Endothelial cell of umbilical vein (primary cell): ENCODE measurements around the gene SLC38A2. TPM values are rescaled to one million over a fixed set of nuclear protein-coding genes. Genes with fewer than 3 reads are reported as not detected.

Experiments
- BruUV-seq: library from RNA; stranded (reverse); fragments of 400-500 nt; replicated peaks from 2 replicates; lab custom pipeline; 2021; lab: Mats Ljungman, UMichigan
- CTCF ChIA-PET: fragments of 300-600, 350-600 bp; sonication (Branson Sonifier 250); formaldehyde crosslinking; loops from one replicate; lab custom pipeline; 2021; ENCODE audit warnings: antibody characterized with exemption, inconsistent platforms; lab: Charles Lee
- POLR2A ChIA-PET: fragments of 300-600, 350-600 bp; sonication (Branson Sonifier 250); formaldehyde crosslinking; loops from one replicate; lab custom pipeline; 2021; ENCODE audit warnings: antibody characterized with exemption, inconsistent platforms; lab: Charles Lee
- DNase-seq: peaks from one replicate; pipeline ENCODE4 v3.0.0-alpha.2; 2011; ENCODE audit warnings: low read depth, low spot score
- FAIRE-seq: peaks from 2 replicates; lab custom pipeline; 2011; peaks lifted over from hg19 to GRCh38; lab: Jason Lieb, UNC
- H2AFZ ChIP-seq: 2 replicates; pipeline ENCODE4 v1.6.0; 2012; ENCODE audit warnings: low read depth, low read length, control low read depth, inconsistent platforms
- H3K27ac ChIP-seq: 2 replicates; pipeline ENCODE4 v1.5.1; 2011; ENCODE audit warnings: low read depth, mild to moderate bottlenecking, control low read depth, low read length, moderate library complexity; ENCODE audit not compliant: insufficient read depth
- H3K27me3 ChIP-seq, 2 experiments: 2 replicates each; pipeline versions ENCODE4 v1.6.0 to v1.6.1; 2011; ENCODE audit warnings: low read length in 2 of 2, mixed read lengths in 1 of 2; ENCODE audit not compliant: control insufficient read depth in 2 of 2, insufficient read depth in 2 of 2
- H3K36me3 ChIP-seq, 2 experiments: 2 replicates in 1 of 2; 3 replicates in 1 of 2; pipeline ENCODE4 v1.5.1; 2011; ENCODE audit warnings: low read length in 2 of 2, mild to moderate bottlenecking in 1 of 2, moderate library complexity in 1 of 2; ENCODE audit not compliant: control insufficient read depth in 2 of 2, insufficient read depth in 2 of 2; ENCODE audit errors: extremely low read depth in 1 of 2
- H3K4me1 ChIP-seq: 3 replicates; pipeline ENCODE4 v1.5.1; 2011; ENCODE audit warnings: mild to moderate bottlenecking, low read length; ENCODE audit not compliant: control insufficient read depth, insufficient read depth; ENCODE audit errors: extremely low read depth
- H3K4me2 ChIP-seq: 2 replicates; pipeline ENCODE4 v1.6.1; 2011; ENCODE audit warnings: low read length, control low read depth, mixed read lengths; ENCODE audit not compliant: insufficient read depth
- H3K4me3 ChIP-seq, 3 experiments: fragments of 200-600 bp in 1 of 3; sonication (generic), shearing (Covaris generic) in 1 of 3; replicated peaks in 1 of 3; 2 replicates each; pipeline ENCODE4 v1.5.1; 2011 to 2016; ENCODE audit warnings: control low read depth in 3 of 3, low read length in 3 of 3, mild to moderate bottlenecking in 2 of 3, inconsistent platforms in 1 of 3, low read depth in 1 of 3, moderate library complexity in 1 of 3; ENCODE audit not compliant: insufficient read depth in 1 of 3
- H3K79me2 ChIP-seq: 2 replicates; pipeline ENCODE4 v1.6.0; 2012; ENCODE audit warnings: low read length, inconsistent platforms; ENCODE audit not compliant: control insufficient read depth, insufficient read depth
- H3K9ac ChIP-seq: replicated peaks from 2 replicates; pipeline ENCODE3; 2011; ENCODE audit warnings: low read length, control low read depth; ENCODE audit not compliant: insufficient read depth; ENCODE audit errors: extremely low read depth
- H3K9me1 ChIP-seq: replicated peaks from 3 replicates; pipeline ENCODE4 v1.6.0; 2011; ENCODE audit warnings: mild to moderate bottlenecking, low read length; ENCODE audit not compliant: control insufficient read depth, insufficient read depth; ENCODE audit errors: extremely low read depth
- H3K9me3 ChIP-seq: replicated peaks from 2 replicates; pipeline ENCODE4 v1.5.1; 2012; ENCODE audit warnings: low read length, inconsistent platforms; ENCODE audit not compliant: control insufficient read depth, insufficient read depth
- H4K20me1 ChIP-seq: replicated peaks from 2 replicates; pipeline ENCODE3; 2011; ENCODE audit warnings: mild to moderate bottlenecking, low read length; ENCODE audit not compliant: control insufficient read depth, insufficient read depth; ENCODE audit errors: extremely low read depth
- CTCF ChIP-seq, 2 donors: IDR thresholded peaks; 1 replicate in 1 of 2; 2 replicates in 1 of 2; pipeline ENCODE4 v1.5.1; 2011; ENCODE audit warnings: low read length in 2 of 2, mild to moderate bottlenecking in 2 of 2, moderate library complexity in 2 of 2, control low read depth in 1 of 2, inconsistent platforms in 1 of 2, low read depth in 1 of 2; ENCODE audit not compliant: insufficient read depth in 1 of 2; ENCODE audit errors: extremely low read depth in 1 of 2
- EZH2 ChIP-seq: IDR thresholded peaks from 2 replicates; pipeline ENCODE4 v1.6.1; 2012; ENCODE audit warnings: borderline replicate concordance, low read depth, mild to moderate bottlenecking, moderate library complexity, low read length, inconsistent platforms; ENCODE audit not compliant: severe bottlenecking
- FOS ChIP-seq: IDR thresholded peaks from 2 replicates; pipeline ENCODE4 v1.6.1; 2011; ENCODE audit warnings: mild to moderate bottlenecking, low read length, moderate library complexity, borderline replicate concordance; ENCODE audit not compliant: insufficient read depth
- GATA2 ChIP-seq: IDR thresholded peaks from 2 replicates; pipeline ENCODE4 v1.7.0; 2011; ENCODE audit warnings: low read depth, mild to moderate bottlenecking, moderate library complexity, mixed read lengths, low read length; ENCODE audit not compliant: insufficient read length, insufficient read depth
- JUN ChIP-seq: IDR thresholded peaks from 2 replicates; pipeline ENCODE4 v1.6.1; 2011; ENCODE audit warnings: borderline replicate concordance, low read depth; ENCODE audit not compliant: insufficient read length, insufficient read depth
- MYC ChIP-seq: IDR thresholded peaks from one replicate; pipeline ENCODE4 v1.6.1; 2011; ENCODE audit warnings: mild to moderate bottlenecking, low read depth, low read length
- POLR2A ChIP-seq: IDR thresholded peaks from 2 replicates; pipeline ENCODE4 v1.6.1; 2012; ENCODE audit warnings: low read depth, mild to moderate bottlenecking, control low read depth, low read length
- POLR2AphosphoS5 ChIP-seq: IDR thresholded peaks from 2 replicates; pipeline ENCODE4 v1.6.1; 2012; ENCODE audit warnings: low read depth, mild to moderate bottlenecking, control low read depth, low read length, moderate library complexity; ENCODE audit not compliant: insufficient read depth
- dilution Hi-C: fragments of 300-500 bp; cut with MboI; formaldehyde crosslinking; loops from one replicate; pipeline ENCODE4 v1.15.0; 2019; ENCODE audit warnings: low sequenced_read_pairs; ENCODE audit not compliant: extremely low pct_ligation_motif_present
- intact Hi-C: fragments of 100-400 bp; cut with micrococcal nuclease; formaldehyde crosslinking; loops from one replicate; pipeline ENCODE4 v1.10.0; 2022
- polyA plus RNA-seq, 4 experiments: library from polyadenylated mRNA; depleted of rRNA in 3 of 4; stranded (reverse) in 3 of 4; unstranded in 1 of 4; fragments of >200 nt; gene quantifications; 2 replicates each; pipeline versions ENCODE4 v1.2.1 to v1.2.3, GENCODE V29; 2011 to 2012; ENCODE audit warnings: missing spikeins in 1 of 4
- total RNA-seq: library from RNA; stranded (reverse); gene quantifications from 2 replicates; pipeline ENCODE4 v1.2.3, GENCODE V29; 2021
- TF ChIP-seq, protein P1 (sequence below): IDR thresholded peaks from 2 replicates; pipeline ENCODE4 v1.6.1; 2011; ENCODE audit not compliant: insufficient read depth, insufficient read length

SLC38A2 gene
- total and polyA plus RNA-seq, 2 donors (not counting 3 experiments of a cell fraction or from before 2014, with no cell fraction given), result 267 to 427 TPM

- no TSS peak for BruUV-seq
- FAIRE-seq (peak; percentile 26), DNase-seq (peak; percentile 66)
- Histone ChIP-seq H3K27ac (no peak overlapping the region), H3K79me2 (no peaks in the 10 kb centered on the region), H4K20me1 (no peaks in the 10 kb centered on the region), H3K9me1 (no peaks in the 10 kb centered on the region), H3K9me3 (no peaks in the 10 kb centered on the region), H3K4me1 (no peaks in the 10 kb centered on the region), H2AFZ (no peak overlapping the region), H3K9ac (no peak overlapping the region), H3K27me3 (no peaks in the 10 kb centered on the region), H3K4me2 (no peak overlapping the region), H3K36me3 (no peaks in the 10 kb centered on the region), H3K4me3 (no peak overlapping the region)
- intact Hi-C loops (loop anchor here (1.0 to 5.0 kb wide), 6 partner anchors 319 to 965 kb away; no protein-coding TSS in a partner anchor), dilution Hi-C loops (no loop called here)
- CTCF ChIA-PET, result interaction anchor here (0.6 to 2.5 kb wide), 5 partner anchors 635 to 679 kb away, joined by 3 to 14 read pairs (median 3); no protein-coding TSS in a partner anchor
- POLR2A ChIA-PET, result no interaction called here
- TF ChIP-seq CTCF (IDR thresholded peaks at IDR 0.05; ENCODE audit: extremely low read depth in 1 of 2, insufficient read depth in 1 of 2, low read depth in 1 of 2, low read length in 2 of 2) (peak; percentile 49), GATA2 (peak; percentile 43), POLR2A (no peak)
Measured at GRCh38 chr12:46342562-46343033, 30.0 kb downstream of the SLC38A2 start.

GRCh38 chr12:46339051-46339450 lies 33.5 kb downstream of the SLC38A2 start:
- TF ChIP-seq FOS (no peak), JUN (no peak), GATA2 (no peak), EZH2 (no peak), MYC (no peak), CTCF (IDR thresholded peaks at IDR 0.05; ENCODE audit: extremely low read depth in 1 of 2, insufficient read depth in 1 of 2, low read depth in 1 of 2, low read length in 2 of 2) (no peak), POLR2A (no peak), POLR2AphosphoS5 (no peak)
- TF ChIP-seq, protein P1, sequence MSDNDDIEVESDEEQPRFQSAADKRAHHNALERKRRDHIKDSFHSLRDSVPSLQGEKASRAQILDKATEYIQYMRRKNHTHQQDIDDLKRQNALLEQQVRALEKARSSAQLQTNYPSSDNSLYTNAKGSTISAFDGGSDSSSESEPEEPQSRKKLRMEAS, result no peak
- no peaks in the 10 kb centered on the region for H3K9me1 ChIP-seq
- no TSS peak for BruUV-seq
- no peak overlapping the region for H3K9ac ChIP-seq
- DNase-seq (no peak), FAIRE-seq (no peak)
- no peaks in the 10 kb centered on the region for H3K27me3 ChIP-seq
- no peaks in the 10 kb centered on the region for H3K4me1 ChIP-seq
- CTCF ChIA-PET, result interaction anchor here (0.6 to 0.8 kb wide), 2 partner anchors 465 to 682 kb away, joined by 3 to 4 read pairs; no protein-coding TSS in a partner anchor
- H3K4me2 ChIP-seq, result no peak overlapping the region
- dilution Hi-C loops, result no loop called here
- no peaks in the 10 kb centered on the region for H3K36me3 ChIP-seq
- no peak overlapping the region for H3K27ac ChIP-seq
- intact Hi-C loops, result no loop called here
- H4K20me1 ChIP-seq, result no peaks in the 10 kb centered on the region
- no peak overlapping the region for H3K4me3 ChIP-seq
- no peak overlapping the region for H2AFZ ChIP-seq
- POLR2A ChIA-PET, result no interaction called here
- no peaks in the 10 kb centered on the region for H3K79me2 ChIP-seq
- H3K9me3 ChIP-seq, result no peaks in the 10 kb centered on the region
